ENCODE measurements around the gene ATG9B. TPM values are rescaled to one million over a fixed set of nuclear protein-coding genes. Genes with fewer than 3 reads are reported as not detected.

The ATG9B gene
- total and polyA plus RNA-seq, 2 of the 13 experiments (the other 11 are each of a cell fraction or from before 2014, with no cell fraction given), result 0.24 TPM; not detected in 1

GRCh38 chr7:151009327-151010036, 14.8 kb downstream of the ATG9B start:
- ChIA-PET CTCF (ENCODE audit: low intra/inter-chr PET ratio, low total read pairs) (no interaction called here), POLR2A (interaction anchor here (0.9 to 5.2 kb wide), 8 partner anchors 10 to 76 kb away, joined by 3 to 31 read pairs (median 6); partner anchors contain the start of genes ABCB8, CDK5, FASTK and NOS3)
- H3K4me1 ChIP-seq (ENCODE audit: insufficient read depth, low read length), result peaks cover 88% of the 10 kb centered on the region
- WGBS (ENCODE audit: low lambda C conversion rate), result 14% methylated on average over 7 of the region's 22 CpGs
- no peak overlapping the region for H2AFZ ChIP-seq (ENCODE audit: low read length)
- H3K4me3 ChIP-seq (replicated peaks in 1 of 3; ENCODE audit: insufficient read depth in 1 of 3, low read depth in 2 of 3, low read length in 3 of 3), result peak overlapping the region; percentile 62 to 77 (median 76)
- H4K20me1 ChIP-seq (ENCODE audit: insufficient read depth, low read length), result no peaks in the 10 kb centered on the region
- no peaks in the 10 kb centered on the region for H3K9me3 ChIP-seq (ENCODE audit: low read length)
- H3K27me3 ChIP-seq (ENCODE audit: control insufficient read depth in 1 of 2, insufficient read depth in 2 of 2, low read length in 2 of 2), result peaks cover 0 to under 1% of the 10 kb centered on the region in 2 experiments; a peak in 1 of 5 replicates
- no peak for FAIRE-seq
- peak; percentile 46 for ATAC-seq
- intact Hi-C loops (cut with micrococcal nuclease; ENCODE audit: unreplicated experiment) (no loop called here), in situ Hi-C loops (cut with HindIII; ENCODE audit: extremely low pct_ligation_motif_present, low pct_unique_long_range_greater_than_20kb) (no loop called here)
- peak overlapping the region; percentile 55 for H3K27ac ChIP-seq (ENCODE audit: extremely low read length, insufficient read depth, low read length)
- no peaks in the 10 kb centered on the region; a peak in 1 of 5 replicates for H3K36me3 ChIP-seq (replicated peaks in 1 of 2; ENCODE audit: control insufficient read depth in 1 of 2, insufficient read depth in 2 of 2, low read length in 2 of 2)
- peak; percentile 43 for DNase-seq (ENCODE audit: low spot score)
- H3K79me2 ChIP-seq (ENCODE audit: insufficient read depth, low read length), result no peaks in the 10 kb centered on the region
- H3K4me2 ChIP-seq (ENCODE audit: low read depth, low read length), result peak overlapping the region; percentile 98
- peak overlapping the region; percentile 64 for H3K9ac ChIP-seq (ENCODE audit: insufficient read depth, low read depth, low read length)
- no TSS peak for BruUV-seq (replicated peaks)
- TF ChIP-seq, protein P1, sequence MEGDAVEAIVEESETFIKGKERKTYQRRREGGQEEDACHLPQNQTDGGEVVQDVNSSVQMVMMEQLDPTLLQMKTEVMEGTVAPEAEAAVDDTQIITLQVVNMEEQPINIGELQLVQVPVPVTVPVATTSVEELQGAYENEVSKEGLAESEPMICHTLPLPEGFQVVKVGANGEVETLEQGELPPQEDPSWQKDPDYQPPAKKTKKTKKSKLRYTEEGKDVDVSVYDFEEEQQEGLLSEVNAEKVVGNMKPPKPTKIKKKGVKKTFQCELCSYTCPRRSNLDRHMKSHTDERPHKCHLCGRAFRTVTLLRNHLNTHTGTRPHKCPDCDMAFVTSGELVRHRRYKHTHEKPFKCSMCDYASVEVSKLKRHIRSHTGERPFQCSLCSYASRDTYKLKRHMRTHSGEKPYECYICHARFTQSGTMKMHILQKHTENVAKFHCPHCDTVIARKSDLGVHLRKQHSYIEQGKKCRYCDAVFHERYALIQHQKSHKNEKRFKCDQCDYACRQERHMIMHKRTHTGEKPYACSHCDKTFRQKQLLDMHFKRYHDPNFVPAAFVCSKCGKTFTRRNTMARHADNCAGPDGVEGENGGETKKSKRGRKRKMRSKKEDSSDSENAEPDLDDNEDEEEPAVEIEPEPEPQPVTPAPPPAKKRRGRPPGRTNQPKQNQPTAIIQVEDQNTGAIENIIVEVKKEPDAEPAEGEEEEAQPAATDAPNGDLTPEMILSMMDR (CRISPR knock-in tag; IDR thresholded peaks at IDR 0.05), result peak; percentile 64
- TF ChIP-seq, protein P2, sequence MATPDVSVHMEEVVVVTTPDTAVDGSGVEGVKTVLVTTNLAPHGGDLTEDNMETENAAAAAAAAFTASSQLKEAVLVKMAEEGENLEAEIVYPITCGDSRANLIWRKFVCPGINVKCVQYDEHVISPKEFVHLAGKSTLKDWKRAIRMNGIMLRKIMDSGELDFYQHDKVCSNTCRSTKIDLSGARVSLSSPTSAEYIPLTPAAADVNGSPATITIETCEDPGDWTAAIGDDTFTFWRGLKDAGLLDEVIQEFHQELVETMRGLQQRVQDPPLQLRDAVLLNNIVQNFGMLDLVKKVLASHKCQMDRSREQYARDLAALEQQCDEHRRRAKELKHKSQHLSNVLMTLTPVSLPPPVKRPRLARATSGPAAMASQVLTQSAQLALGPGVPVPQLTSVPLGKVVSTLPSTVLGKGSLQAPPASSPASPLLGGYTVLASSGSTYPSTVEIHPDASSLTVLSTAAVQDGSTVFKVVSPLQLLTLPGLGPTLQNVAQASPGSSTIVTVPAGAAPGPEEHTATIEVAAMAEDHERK (CRISPR knock-in tag; IDR thresholded peaks at IDR 0.05; ENCODE audit: low read depth), result no peak
- TF ChIP-seq ZMYM4 (CRISPR knock-in tag; IDR thresholded peaks at IDR 0.05), result peak; percentile 28; the same call in 1 of the 2 replicates
- TF ChIP-seq POLR2AphosphoS5 (IDR thresholded peaks at IDR 0.05; ENCODE audit: low read depth, low read length), result peak; percentile 45; the same call in 1 of the 2 replicates
- peak; percentile 72; the same call in 1 of the 2 replicates for TF ChIP-seq HNRNPL (IDR thresholded peaks at IDR 0.05; ENCODE audit: low read depth, low read length)
- TF ChIP-seq ZNF335 (CRISPR knock-in tag; IDR thresholded peaks at IDR 0.05), result no peak
- peak; percentile 54; the same call in 1 of the 2 replicates for TF ChIP-seq RAD21 (CRISPR knock-in tag; IDR thresholded peaks at IDR 0.05)
- TF ChIP-seq ZNF776 (CRISPR knock-in tag; IDR thresholded peaks at IDR 0.05), result 0 out of 2 replicates have a peak, but pooled peaks have one; percentile 15
- TF ChIP-seq NCOA1 (CRISPR knock-in tag; IDR thresholded peaks at IDR 0.05), result 0 out of 2 replicates have a peak, but pooled peaks have one; percentile 75
- TF ChIP-seq, protein P3, sequence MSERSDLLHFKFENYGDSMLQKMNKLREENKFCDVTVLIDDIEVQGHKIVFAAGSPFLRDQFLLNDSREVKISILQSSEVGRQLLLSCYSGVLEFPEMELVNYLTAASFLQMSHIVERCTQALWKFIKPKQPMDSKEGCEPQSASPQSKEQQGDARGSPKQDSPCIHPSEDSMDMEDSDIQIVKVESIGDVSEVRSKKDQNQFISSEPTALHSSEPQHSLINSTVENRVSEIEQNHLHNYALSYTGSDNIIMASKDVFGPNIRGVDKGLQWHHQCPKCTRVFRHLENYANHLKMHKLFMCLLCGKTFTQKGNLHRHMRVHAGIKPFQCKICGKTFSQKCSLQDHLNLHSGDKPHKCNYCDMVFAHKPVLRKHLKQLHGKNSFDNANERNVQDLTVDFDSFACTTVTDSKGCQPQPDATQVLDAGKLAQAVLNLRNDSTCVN (CRISPR knock-in tag; IDR thresholded peaks at IDR 0.05; ENCODE audit: borderline replicate concordance), result no peak
- TF ChIP-seq MXD4 (CRISPR knock-in tag; IDR thresholded peaks at IDR 0.05), result peak; percentile 4; the same call in 1 of the 2 replicates
- no peak for TF ChIP-seq KAT8 (CRISPR knock-in tag; IDR thresholded peaks at IDR 0.05)
- peak; percentile 11; the same call in 1 of the 2 replicates for TF ChIP-seq HIVEP1 (CRISPR knock-in tag; IDR thresholded peaks at IDR 0.05)
- TF ChIP-seq CBX2 (IDR thresholded peaks at IDR 0.05; ENCODE audit: low read depth, low read length), result no peak
- TF ChIP-seq CBX2 (CRISPR knock-in tag; IDR thresholded peaks at IDR 0.05; ENCODE audit: low read depth), result no peak
- TF ChIP-seq STAG1 (CRISPR knock-in tag; IDR thresholded peaks at IDR 0.05), result peak; percentile 26; the same call in 1 of the 2 replicates
- TF ChIP-seq, protein P4, sequence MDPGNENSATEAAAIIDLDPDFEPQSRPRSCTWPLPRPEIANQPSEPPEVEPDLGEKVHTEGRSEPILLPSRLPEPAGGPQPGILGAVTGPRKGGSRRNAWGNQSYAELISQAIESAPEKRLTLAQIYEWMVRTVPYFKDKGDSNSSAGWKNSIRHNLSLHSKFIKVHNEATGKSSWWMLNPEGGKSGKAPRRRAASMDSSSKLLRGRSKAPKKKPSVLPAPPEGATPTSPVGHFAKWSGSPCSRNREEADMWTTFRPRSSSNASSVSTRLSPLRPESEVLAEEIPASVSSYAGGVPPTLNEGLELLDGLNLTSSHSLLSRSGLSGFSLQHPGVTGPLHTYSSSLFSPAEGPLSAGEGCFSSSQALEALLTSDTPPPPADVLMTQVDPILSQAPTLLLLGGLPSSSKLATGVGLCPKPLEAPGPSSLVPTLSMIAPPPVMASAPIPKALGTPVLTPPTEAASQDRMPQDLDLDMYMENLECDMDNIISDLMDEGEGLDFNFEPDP (CRISPR knock-in tag; conservative IDR thresholded peaks at IDR 0.05), result 0 out of 2 replicates have a peak, but pooled peaks have one; percentile 47
- TF ChIP-seq, protein P5, sequence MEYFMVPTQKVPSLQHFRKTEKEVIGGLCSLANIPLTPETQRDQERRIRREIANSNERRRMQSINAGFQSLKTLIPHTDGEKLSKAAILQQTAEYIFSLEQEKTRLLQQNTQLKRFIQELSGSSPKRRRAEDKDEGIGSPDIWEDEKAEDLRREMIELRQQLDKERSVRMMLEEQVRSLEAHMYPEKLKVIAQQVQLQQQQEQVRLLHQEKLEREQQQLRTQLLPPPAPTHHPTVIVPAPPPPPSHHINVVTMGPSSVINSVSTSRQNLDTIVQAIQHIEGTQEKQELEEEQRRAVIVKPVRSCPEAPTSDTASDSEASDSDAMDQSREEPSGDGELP (IDR thresholded peaks at IDR 0.05; ENCODE audit: borderline replicate concordance, low read depth), result 0 out of 2 replicates have a peak, but pooled peaks have one; percentile 11
